ENCODE measurements around the gene DCX. TPM values are rescaled to one million over a fixed set of nuclear protein-coding genes. Genes with fewer than 3 reads are reported as not detected.

DCX gene
- total RNA-seq, 1 donor from 2014 or later: not detected

- H3K27me3 ChIP-seq (ENCODE audit: control insufficient read depth, insufficient read depth, low read length): no peaks in the 10 kb centered on the region
- H3K4me3 ChIP-seq (ENCODE audit: low read depth, low read length): no peak overlapping the region
- FAIRE-seq (no peak), DNase-seq (ENCODE audit: low read depth) (no peak)
- TF ChIP-seq CTCF (IDR thresholded peaks at IDR 0.05; ENCODE audit: insufficient read depth, low read length, severe bottlenecking): no peak
- H3K36me3 ChIP-seq (ENCODE audit: control insufficient read depth, insufficient read depth, low read length): no peaks in the 10 kb centered on the region
Measured at GRCh38 chrX:111340054-111340453, 71.9 kb downstream of the DCX start.

- TF ChIP-seq CTCF (IDR thresholded peaks at IDR 0.05; ENCODE audit: insufficient read depth, low read length, severe bottlenecking): no peak
- no peaks in the 10 kb centered on the region for H3K27me3 ChIP-seq (ENCODE audit: control insufficient read depth, insufficient read depth, low read length)
- H3K36me3 ChIP-seq (ENCODE audit: control insufficient read depth, insufficient read depth, low read length): no peaks in the 10 kb centered on the region
- H3K4me3 ChIP-seq (ENCODE audit: low read depth, low read length): no peak overlapping the region
- FAIRE-seq (no peak), DNase-seq (ENCODE audit: low read depth) (no peak)
Measured at GRCh38 chrX:111339212-111339611, 72.8 kb downstream of the DCX start.

GRCh38 chrX:111338095-111338698, 73.8 kb downstream of the DCX start:
- H3K4me3 ChIP-seq (ENCODE audit: low read depth, low read length): no peak overlapping the region
- DNase-seq (ENCODE audit: low read depth): no peak
- no peaks in the 10 kb centered on the region for H3K27me3 ChIP-seq (ENCODE audit: control insufficient read depth, insufficient read depth, low read length)
- no peak for FAIRE-seq
- no peaks in the 10 kb centered on the region for H3K36me3 ChIP-seq (ENCODE audit: control insufficient read depth, insufficient read depth, low read length)
- TF ChIP-seq CTCF (IDR thresholded peaks at IDR 0.05; ENCODE audit: insufficient read depth, low read length, severe bottlenecking): no peak

- no peak for FAIRE-seq
- H3K4me3 ChIP-seq (ENCODE audit: low read depth, low read length): no peak overlapping the region
- no peak for TF ChIP-seq CTCF (IDR thresholded peaks at IDR 0.05; ENCODE audit: insufficient read depth, low read length, severe bottlenecking)
- H3K27me3 ChIP-seq (ENCODE audit: control insufficient read depth, insufficient read depth, low read length): no peaks in the 10 kb centered on the region
- H3K36me3 ChIP-seq (ENCODE audit: control insufficient read depth, insufficient read depth, low read length): no peaks in the 10 kb centered on the region
- DNase-seq (ENCODE audit: low read depth): peak; percentile 8
Measured at GRCh38 chrX:111337067-111337637, 74.8 kb downstream of the DCX start.

- FAIRE-seq: no peak
- no peak overlapping the region for H3K4me3 ChIP-seq (ENCODE audit: low read depth, low read length)
- DNase-seq (ENCODE audit: low read depth): no peak
- TF ChIP-seq CTCF (IDR thresholded peaks at IDR 0.05; ENCODE audit: insufficient read depth, low read length, severe bottlenecking): no peak
- no peaks in the 10 kb centered on the region for H3K36me3 ChIP-seq (ENCODE audit: control insufficient read depth, insufficient read depth, low read length)
- H3K27me3 ChIP-seq (ENCODE audit: control insufficient read depth, insufficient read depth, low read length): no peaks in the 10 kb centered on the region
Measured at GRCh38 chrX:111336141-111336540, 75.9 kb downstream of the DCX start.

GRCh38 chrX:111329370-111329769, 82.6 kb downstream of the DCX start:
- Histone ChIP-seq H3K36me3 (ENCODE audit: control insufficient read depth, insufficient read depth, low read length) (no peaks in the 10 kb centered on the region), H3K4me3 (ENCODE audit: low read depth, low read length) (no peak overlapping the region), H3K27me3 (ENCODE audit: control insufficient read depth, insufficient read depth, low read length) (no peaks in the 10 kb centered on the region)
- FAIRE-seq (no peak), DNase-seq (ENCODE audit: low read depth) (no peak)
- TF ChIP-seq CTCF (IDR thresholded peaks at IDR 0.05; ENCODE audit: insufficient read depth, low read length, severe bottlenecking): no peak
